Measurements from ENCODE around the gene NRG3.

Gene NRG3

DNA sequence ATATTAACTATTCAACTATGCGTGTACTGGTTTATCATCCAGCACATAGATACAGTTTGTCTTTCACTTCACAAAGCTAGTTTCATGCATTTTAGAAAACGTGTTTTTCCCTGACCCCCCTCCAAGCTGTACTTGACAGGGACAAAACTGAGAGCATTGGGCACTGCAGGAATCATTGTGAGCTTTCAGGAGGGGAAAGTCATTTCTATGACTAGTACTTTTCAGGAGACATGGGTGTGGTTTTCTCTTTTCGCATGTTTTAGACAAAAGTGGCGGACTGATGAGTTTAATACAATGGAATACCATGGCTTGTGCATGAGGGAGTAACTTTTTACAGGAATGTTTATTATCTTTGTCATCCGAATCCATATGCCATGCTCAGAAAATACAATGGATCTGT lies 42.7 kb downstream of the NRG3 start:
- TF ChIP-seq, protein P1, sequence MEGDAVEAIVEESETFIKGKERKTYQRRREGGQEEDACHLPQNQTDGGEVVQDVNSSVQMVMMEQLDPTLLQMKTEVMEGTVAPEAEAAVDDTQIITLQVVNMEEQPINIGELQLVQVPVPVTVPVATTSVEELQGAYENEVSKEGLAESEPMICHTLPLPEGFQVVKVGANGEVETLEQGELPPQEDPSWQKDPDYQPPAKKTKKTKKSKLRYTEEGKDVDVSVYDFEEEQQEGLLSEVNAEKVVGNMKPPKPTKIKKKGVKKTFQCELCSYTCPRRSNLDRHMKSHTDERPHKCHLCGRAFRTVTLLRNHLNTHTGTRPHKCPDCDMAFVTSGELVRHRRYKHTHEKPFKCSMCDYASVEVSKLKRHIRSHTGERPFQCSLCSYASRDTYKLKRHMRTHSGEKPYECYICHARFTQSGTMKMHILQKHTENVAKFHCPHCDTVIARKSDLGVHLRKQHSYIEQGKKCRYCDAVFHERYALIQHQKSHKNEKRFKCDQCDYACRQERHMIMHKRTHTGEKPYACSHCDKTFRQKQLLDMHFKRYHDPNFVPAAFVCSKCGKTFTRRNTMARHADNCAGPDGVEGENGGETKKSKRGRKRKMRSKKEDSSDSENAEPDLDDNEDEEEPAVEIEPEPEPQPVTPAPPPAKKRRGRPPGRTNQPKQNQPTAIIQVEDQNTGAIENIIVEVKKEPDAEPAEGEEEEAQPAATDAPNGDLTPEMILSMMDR (conservative IDR thresholded peaks at IDR 0.05): no peak

DNA sequence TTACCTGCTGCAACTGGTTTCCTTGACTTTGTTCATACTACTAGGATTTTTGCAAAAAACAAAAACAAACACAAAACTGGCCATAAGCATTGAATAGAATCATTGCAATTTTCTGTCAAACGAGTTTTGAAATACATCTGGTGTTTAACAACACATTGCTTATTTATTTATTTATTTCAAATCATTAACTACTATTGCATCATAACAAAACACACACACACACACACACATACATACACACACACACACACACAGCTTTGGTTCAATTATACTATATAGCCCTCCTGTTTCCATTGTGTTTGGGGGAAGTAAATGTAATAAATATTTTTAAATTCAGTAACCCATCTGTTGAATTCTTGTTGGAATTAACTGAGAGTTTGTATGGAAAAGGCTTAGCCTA lies 43.8 kb downstream of the NRG3 start:
- TF ChIP-seq, protein P1 (conservative IDR thresholded peaks at IDR 0.05): no peak

More for the DNA sequence above, 42.7 kb downstream of the NRG3 start:
- no peak overlapping the region for H3K27ac ChIP-seq

DNA sequence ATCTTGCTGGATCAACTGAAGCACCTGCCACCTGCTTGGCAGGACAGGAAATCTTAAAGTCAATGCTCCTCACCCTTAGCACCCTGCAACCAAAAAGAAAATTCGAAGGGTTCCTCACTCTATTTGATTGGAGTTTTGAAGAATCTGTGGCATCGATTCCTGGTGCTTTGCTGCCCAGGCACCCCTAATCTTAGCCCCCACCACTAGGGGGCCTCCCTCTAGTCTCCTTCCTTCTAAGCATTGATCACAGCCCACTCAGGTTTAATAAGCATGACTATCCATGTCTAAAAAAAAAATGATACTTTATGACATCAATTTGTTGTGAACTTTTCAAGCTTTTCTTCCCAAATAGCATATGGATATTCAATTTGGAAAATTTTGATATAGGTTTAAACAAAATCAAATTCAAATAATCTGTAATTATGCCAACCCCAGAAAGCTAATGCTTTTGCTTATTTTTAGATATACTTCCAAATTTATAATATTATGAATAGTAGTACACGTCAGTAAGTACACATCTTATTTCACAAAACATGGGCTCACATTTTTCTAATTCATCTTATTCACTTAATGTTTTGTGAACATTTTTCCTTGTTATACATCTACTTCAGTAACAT lies 45.3 kb downstream of the NRG3 start:
- H3K27ac ChIP-seq: no peak overlapping the region
- TF ChIP-seq, protein P1 (conservative IDR thresholded peaks at IDR 0.05): peak; percentile 62

More for the DNA sequence above, 43.8 kb downstream of the NRG3 start:
- H3K27ac ChIP-seq: no peak overlapping the region

DNA sequence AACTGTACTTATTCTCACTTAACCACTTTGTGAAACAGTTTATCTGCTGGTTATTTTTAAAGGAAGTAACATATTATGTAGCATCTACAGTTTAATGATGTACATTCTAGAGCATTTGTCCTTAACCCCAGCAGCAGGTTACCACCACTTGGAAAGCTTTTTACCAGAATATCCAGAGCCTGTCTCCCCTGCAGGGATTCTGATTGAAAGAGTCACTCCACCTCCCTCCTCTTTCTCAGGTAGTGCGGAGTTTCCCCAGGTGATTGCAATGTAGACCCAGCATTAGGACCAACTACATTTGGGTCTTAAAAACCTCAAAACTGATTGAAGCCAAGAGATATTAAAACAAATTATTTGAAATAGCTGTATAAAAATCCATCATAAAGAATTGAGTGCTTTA lies 53.1 kb downstream of the NRG3 start:
- no peak overlapping the region for H3K27ac ChIP-seq
- TF ChIP-seq, protein P1 (conservative IDR thresholded peaks at IDR 0.05): no peak

DNA sequence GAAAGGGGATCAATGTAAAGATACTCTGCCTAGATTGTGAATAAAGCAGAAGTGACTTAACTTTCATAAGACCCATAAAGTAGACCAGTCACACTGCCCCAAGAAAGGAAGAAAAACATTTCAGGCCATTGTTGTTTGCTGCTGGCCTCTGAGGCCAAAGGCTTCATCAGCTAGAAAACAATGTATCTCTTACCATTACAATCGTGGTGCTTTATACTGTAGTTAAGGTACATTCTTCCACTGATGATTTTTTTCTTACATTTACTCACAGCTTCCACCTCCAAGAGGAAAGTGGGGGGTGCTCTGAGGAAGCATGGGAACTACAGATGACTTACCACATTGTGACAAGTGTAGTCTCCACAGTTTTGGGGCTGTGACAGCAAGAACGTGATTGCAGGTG lies 68.6 kb downstream of the NRG3 start:
- H3K27ac ChIP-seq: no peak overlapping the region
- TF ChIP-seq, protein P1 (conservative IDR thresholded peaks at IDR 0.05): no peak

DNA sequence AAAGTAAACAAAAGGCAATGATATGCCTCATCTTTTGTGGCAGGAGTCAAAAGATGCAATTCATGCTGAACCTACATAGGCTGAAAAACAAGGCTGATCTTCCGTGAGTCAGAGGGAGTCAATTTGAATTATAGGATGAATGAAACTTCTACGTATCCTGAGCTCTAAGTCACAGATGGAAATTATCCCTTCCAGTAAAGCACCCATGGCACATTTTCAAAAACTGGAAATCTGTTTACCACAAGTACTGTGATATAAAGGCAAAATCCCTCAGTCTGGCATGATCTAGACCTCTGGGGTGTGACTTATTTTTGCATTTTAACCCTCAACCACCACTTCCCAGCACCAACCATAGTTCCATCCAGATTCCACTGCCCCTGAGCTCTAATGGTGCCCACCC lies 69.6 kb downstream of the NRG3 start:
- H3K27ac ChIP-seq: no peak overlapping the region
- TF ChIP-seq, protein P1 (conservative IDR thresholded peaks at IDR 0.05): no peak

DNA sequence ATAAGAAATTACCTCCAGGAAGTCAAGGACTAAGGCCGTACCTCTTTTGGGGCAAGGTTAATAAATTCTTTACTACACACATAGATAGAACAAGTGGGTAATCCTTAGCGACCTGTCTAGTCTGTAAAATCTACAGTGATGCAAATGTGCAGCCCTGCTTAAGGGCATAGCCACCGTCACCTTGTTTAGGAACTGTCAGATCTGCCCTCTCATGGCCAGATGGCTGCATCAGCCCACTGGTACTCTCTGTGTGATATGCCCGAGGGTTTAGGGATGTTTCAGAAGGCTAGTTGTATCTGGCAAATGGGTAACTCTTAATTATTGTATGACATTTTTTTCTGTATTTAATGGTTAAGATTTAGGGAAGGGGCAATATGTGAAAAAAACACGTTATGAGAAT lies 74.3 kb downstream of the NRG3 start:
- TF ChIP-seq, protein P1 (conservative IDR thresholded peaks at IDR 0.05): 0 out of 2 replicates have a peak, but pooled peaks have one; percentile 8

More for the DNA sequence above, 74.3 kb downstream of the NRG3 start:
- no peak overlapping the region for H3K27ac ChIP-seq

All from VCaP (cell line).